ENCODE measurements around the gene GPR155.

GRCh38 chr2:174438146-174438886, 48.5 kb downstream of the GPR155 start:
- TF ChIP-seq EZH2 (IDR thresholded peaks at IDR 0.05) (no peak), CTCF (IDR thresholded peaks at IDR 0.05) (no peak)

Measured in neural progenitor cell (in vitro differentiated cells).